ENCODE results near the gene PSMG4. TPM values are rescaled to one million over a fixed set of nuclear protein-coding genes. Genes with fewer than 3 reads are reported as not detected.

The PSMG4 gene
- polyA plus RNA-seq, 2 of the 4 experiments (the other 2 are of a cell fraction): 15.0 to 21.9 TPM

DNA sequence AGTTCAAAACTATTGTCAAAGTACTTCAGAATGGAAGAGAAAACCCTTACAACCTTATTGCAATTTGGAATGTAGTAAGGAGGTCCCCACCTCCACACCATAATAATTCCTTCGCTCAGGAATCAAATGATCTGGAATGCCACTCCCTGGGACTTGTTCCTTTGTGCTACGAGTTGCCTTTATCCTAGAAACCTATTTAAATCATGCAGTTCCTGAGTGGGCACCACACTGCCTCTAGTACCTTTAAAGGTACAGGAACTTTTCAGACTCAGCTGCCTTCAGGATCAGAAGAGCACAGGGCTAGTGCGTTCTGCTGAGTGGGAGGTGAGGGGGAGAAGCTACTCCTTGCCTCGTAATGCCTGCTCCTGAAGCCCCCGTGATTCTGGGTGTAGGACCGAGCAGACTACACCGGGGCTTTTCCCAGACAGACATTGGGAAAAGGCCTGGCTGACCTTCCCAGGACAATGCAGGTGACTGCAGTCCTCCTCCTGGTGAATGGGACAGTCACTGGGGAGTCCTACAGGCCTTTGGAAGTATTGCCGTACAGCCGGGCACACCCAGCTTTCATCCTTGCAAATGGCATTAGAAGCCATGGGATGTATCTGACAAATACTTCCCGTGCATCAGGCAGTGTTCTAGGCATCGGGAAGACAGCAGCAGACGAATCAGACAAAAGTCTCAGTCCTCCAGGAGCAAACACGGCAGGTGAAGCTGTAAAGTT is 19.5 kb upstream of the PSMG4 start:
- ATAC-seq (peak; percentile 95 to 96), DNase-seq (ENCODE audit: low read depth in 1 of 2, low spot score in 1 of 2) (peak; percentile 44 to 63), FAIRE-seq (no peak)
- Histone ChIP-seq H3K4me2 (no peak overlapping the region), H3K27ac (no peak overlapping the region), H3K4me3 (no peak overlapping the region), H3K9me3 (no peaks in the 10 kb centered on the region), H3K4me1 (no peaks in the 10 kb centered on the region)
- POLR2A ChIA-PET: no interaction called here
- TF ChIP-seq, protein P1, sequence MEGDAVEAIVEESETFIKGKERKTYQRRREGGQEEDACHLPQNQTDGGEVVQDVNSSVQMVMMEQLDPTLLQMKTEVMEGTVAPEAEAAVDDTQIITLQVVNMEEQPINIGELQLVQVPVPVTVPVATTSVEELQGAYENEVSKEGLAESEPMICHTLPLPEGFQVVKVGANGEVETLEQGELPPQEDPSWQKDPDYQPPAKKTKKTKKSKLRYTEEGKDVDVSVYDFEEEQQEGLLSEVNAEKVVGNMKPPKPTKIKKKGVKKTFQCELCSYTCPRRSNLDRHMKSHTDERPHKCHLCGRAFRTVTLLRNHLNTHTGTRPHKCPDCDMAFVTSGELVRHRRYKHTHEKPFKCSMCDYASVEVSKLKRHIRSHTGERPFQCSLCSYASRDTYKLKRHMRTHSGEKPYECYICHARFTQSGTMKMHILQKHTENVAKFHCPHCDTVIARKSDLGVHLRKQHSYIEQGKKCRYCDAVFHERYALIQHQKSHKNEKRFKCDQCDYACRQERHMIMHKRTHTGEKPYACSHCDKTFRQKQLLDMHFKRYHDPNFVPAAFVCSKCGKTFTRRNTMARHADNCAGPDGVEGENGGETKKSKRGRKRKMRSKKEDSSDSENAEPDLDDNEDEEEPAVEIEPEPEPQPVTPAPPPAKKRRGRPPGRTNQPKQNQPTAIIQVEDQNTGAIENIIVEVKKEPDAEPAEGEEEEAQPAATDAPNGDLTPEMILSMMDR (IDR thresholded peaks at IDR 0.05): no peak
- TF ChIP-seq, protein P2, sequence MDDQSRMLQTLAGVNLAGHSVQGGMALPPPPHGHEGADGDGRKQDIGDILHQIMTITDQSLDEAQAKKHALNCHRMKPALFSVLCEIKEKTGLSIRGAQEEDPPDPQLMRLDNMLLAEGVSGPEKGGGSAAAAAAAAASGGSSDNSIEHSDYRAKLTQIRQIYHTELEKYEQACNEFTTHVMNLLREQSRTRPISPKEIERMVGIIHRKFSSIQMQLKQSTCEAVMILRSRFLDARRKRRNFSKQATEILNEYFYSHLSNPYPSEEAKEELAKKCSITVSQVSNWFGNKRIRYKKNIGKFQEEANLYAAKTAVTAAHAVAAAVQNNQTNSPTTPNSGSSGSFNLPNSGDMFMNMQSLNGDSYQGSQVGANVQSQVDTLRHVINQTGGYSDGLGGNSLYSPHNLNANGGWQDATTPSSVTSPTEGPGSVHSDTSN (IDR thresholded peaks at IDR 0.05): no peak
- TF ChIP-seq, protein P3, sequence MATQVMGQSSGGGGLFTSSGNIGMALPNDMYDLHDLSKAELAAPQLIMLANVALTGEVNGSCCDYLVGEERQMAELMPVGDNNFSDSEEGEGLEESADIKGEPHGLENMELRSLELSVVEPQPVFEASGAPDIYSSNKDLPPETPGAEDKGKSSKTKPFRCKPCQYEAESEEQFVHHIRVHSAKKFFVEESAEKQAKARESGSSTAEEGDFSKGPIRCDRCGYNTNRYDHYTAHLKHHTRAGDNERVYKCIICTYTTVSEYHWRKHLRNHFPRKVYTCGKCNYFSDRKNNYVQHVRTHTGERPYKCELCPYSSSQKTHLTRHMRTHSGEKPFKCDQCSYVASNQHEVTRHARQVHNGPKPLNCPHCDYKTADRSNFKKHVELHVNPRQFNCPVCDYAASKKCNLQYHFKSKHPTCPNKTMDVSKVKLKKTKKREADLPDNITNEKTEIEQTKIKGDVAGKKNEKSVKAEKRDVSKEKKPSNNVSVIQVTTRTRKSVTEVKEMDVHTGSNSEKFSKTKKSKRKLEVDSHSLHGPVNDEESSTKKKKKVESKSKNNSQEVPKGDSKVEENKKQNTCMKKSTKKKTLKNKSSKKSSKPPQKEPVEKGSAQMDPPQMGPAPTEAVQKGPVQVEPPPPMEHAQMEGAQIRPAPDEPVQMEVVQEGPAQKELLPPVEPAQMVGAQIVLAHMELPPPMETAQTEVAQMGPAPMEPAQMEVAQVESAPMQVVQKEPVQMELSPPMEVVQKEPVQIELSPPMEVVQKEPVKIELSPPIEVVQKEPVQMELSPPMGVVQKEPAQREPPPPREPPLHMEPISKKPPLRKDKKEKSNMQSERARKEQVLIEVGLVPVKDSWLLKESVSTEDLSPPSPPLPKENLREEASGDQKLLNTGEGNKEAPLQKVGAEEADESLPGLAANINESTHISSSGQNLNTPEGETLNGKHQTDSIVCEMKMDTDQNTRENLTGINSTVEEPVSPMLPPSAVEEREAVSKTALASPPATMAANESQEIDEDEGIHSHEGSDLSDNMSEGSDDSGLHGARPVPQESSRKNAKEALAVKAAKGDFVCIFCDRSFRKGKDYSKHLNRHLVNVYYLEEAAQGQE (IDR thresholded peaks at IDR 0.05): no peak
- TF ChIP-seq ZNF302 (CRISPR knock-in tag; IDR thresholded peaks at IDR 0.05): no peak
- no peak for TF ChIP-seq ZSCAN20 (CRISPR knock-in tag; IDR thresholded peaks at IDR 0.05)
- no peak for TF ChIP-seq ZFP36 (IDR thresholded peaks at IDR 0.05; ENCODE audit: borderline replicate concordance, partially characterized antibody)
- no peak for TF ChIP-seq HDAC2 (IDR thresholded peaks at IDR 0.05)
- TF ChIP-seq SREBF2 (IDR thresholded peaks at IDR 0.05): no peak
- TF ChIP-seq CBX8 (IDR thresholded peaks at IDR 0.05): no peak
- TF ChIP-seq NR3C1 (IDR thresholded peaks at IDR 0.05): no peak
- TF ChIP-seq, protein P4, sequence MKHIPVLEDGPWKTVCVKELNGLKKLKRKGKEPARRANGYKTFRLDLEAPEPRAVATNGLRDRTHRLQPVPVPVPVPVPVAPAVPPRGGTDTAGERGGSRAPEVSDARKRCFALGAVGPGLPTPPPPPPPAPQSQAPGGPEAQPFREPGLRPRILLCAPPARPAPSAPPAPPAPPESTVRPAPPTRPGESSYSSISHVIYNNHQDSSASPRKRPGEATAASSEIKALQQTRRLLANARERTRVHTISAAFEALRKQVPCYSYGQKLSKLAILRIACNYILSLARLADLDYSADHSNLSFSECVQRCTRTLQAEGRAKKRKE (CRISPR knock-in tag; IDR thresholded peaks at IDR 0.05; ENCODE audit: low read depth): no peak
- TF ChIP-seq MAFK (IDR thresholded peaks at IDR 0.05; ENCODE audit: partially characterized antibody): no peak
- WGBS (ENCODE audit: missing lambda C conversion rate): 50% methylated on average over 9 of the region's 13 CpGs
- CTCF ChIA-PET: interaction anchor here (0.6 to 5.8 kb wide), 5 partner anchors 11 to 1076 kb away, joined by 3 to 50 read pairs (median 3); no protein-coding TSS in a partner anchor

- FAIRE-seq (no peak), ATAC-seq (no peak), DNase-seq (ENCODE audit: low read depth in 1 of 2, low spot score in 1 of 2) (no peak)
- ChIA-PET POLR2A (no interaction called here), CTCF (interaction anchor here (5.8 kb wide), 1 partner anchor 10 kb away, joined by 50 read pairs; no protein-coding TSS in a partner anchor)
- no peaks in the 10 kb centered on the region for H3K4me1 ChIP-seq
- no peak overlapping the region for H3K4me3 ChIP-seq
- H3K9me3 ChIP-seq: no peaks in the 10 kb centered on the region
- H3K27ac ChIP-seq: no peak overlapping the region
- 73% methylated on average over 6 of the region's 7 CpGs for WGBS (ENCODE audit: missing lambda C conversion rate)
- no peak overlapping the region for H3K4me2 ChIP-seq
- no peak for TF ChIP-seq EP300 (IDR thresholded peaks at IDR 0.05)
- TF ChIP-seq FOSB (CRISPR knock-in tag; IDR thresholded peaks at IDR 0.05): no peak
- no peak for TF ChIP-seq HEYL (CRISPR knock-in tag; IDR thresholded peaks at IDR 0.05)
- TF ChIP-seq, protein P5, sequence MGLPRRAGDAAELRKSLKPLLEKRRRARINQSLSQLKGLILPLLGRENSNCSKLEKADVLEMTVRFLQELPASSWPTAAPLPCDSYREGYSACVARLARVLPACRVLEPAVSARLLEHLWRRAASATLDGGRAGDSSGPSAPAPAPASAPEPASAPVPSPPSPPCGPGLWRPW (IDR thresholded peaks at IDR 0.05): no peak
- no peak for TF ChIP-seq CBX2 (IDR thresholded peaks at IDR 0.05; ENCODE audit: borderline replicate concordance, low read depth)
- no peak for TF ChIP-seq NFE2L2 (conservative IDR thresholded peaks at IDR 0.05; ENCODE audit: low read length)
- no peak for TF ChIP-seq KDM5A (IDR thresholded peaks at IDR 0.05)
- TF ChIP-seq, protein P6, sequence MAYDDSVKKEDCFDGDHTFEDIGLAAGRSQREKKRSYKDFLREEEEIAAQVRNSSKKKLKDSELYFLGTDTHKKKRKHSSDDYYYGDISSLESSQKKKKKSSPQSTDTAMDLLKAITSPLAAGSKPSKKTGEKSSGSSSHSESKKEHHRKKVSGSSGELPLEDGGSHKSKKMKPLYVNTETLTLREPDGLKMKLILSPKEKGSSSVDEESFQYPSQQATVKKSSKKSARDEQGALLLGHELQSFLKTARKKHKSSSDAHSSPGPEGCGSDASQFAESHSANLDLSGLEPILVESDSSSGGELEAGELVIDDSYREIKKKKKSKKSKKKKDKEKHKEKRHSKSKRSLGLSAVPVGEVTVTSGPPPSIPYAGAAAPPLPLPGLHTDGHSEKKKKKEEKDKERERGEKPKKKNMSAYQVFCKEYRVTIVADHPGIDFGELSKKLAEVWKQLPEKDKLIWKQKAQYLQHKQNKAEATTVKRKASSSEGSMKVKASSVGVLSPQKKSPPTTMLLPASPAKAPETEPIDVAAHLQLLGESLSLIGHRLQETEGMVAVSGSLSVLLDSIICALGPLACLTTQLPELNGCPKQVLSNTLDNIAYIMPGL (CRISPR knock-in tag; IDR thresholded peaks at IDR 0.05; ENCODE audit: borderline replicate concordance): no peak
- no peak for TF ChIP-seq CHD4 (IDR thresholded peaks at IDR 0.05; ENCODE audit: borderline replicate concordance)
- no peak for TF ChIP-seq KDM1A (IDR thresholded peaks at IDR 0.05; ENCODE audit: low read depth)
- no peak for TF ChIP-seq CBX8 (IDR thresholded peaks at IDR 0.05)
- TF ChIP-seq, protein P4 (CRISPR knock-in tag; IDR thresholded peaks at IDR 0.05; ENCODE audit: low read depth): no peak
- TF ChIP-seq MAZ (IDR thresholded peaks at IDR 0.05; ENCODE audit: borderline replicate concordance, low read depth, low read length): no peak
- TF ChIP-seq ELK1 (IDR thresholded peaks at IDR 0.05; ENCODE audit: low read depth, low read length): no peak
- no peak for TF ChIP-seq BHLHE40 (IDR thresholded peaks at IDR 0.05; ENCODE audit: low read depth, low read length)
These were observed 18.2 kb upstream of the PSMG4 start for GRCh38 chr6:3240595-3240994.

All from A549 (cell line).